Fibroblast of mammary gland (primary cell): ENCODE results near the gene EIF5B.
A peak's percentile ranks its signal among the peaks of the same experiment; 100 is the strongest.
"Not testable (repeated sequence)": the region's sequence is repeated elsewhere in the genome, so short reads cannot be mapped to it uniquely, and the experiment has no call there.

Experiments used
- DNase-seq: peaks from one replicate; pipeline ENCODE4 v3.0.0-alpha.2; 2010; ENCODE audit warnings: low read depth
- H3K4me3 ChIP-seq: 2 replicates; pipeline ENCODE4 v1.5.1; 2011; ENCODE audit warnings: low read depth, mild to moderate bottlenecking, low read length, moderate library complexity; ENCODE audit not compliant: control insufficient read depth
- TF ChIP-seq, protein P1 (sequence below): conservative IDR thresholded peaks from 2 replicates; pipeline ENCODE4 v1.5.1; 2011; ENCODE audit warnings: low read depth, low read length, inconsistent platforms; ENCODE audit not compliant: control insufficient read depth, insufficient read depth

The EIF5B gene

DNA sequence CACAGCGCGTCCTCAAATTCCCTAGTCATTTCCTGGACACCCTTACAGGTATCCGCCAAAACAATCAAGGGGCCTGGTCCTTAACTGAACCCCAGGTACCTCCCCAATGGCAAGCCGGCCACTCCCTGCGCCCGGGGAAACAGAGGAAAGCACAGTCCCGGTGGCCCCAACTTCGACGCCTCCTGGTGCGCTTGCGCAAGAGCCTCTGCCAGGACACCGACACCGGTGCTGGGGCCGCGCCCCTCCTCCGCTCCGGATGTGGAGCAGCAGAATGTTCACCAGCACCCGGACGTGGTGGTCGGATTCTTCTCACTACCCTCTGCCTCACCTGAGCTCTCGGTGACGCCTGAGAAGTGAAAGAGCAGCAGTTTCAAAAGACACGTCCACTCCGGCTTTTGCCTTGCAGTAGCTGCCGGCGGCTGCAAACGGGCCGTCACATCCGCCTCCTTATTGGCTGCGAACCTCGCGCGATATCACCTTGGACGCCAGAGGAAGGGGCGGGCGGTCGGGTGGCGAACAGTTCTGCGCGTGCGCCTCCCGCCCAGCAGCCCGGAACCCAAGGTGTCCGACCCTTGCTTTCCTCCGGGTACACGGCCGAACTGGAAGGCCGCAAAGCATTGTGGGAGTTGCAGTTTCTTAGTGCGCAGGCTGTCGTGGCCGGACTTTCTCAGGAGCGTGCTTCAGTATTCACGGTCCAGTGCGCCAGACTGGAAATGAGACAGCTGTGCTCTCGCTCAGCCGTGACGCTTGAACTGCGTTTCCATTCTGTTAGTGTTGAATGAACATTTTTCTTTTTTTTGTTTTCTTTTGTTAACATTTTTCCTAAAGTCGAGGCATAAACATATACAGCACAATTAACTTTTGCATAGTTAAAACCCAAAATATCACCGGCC is 1.0 kb upstream of the EIF5B start, which contains the start of gene TXNDC9:
Gene TXNDC9 (minus strand): TSS at position 423 of the 893 bp plus-strand sequence. CDS start 3,123 bp downstream, outside the sequence.
- peak; percentile 100 for DNase-seq
- TF ChIP-seq, protein P1, sequence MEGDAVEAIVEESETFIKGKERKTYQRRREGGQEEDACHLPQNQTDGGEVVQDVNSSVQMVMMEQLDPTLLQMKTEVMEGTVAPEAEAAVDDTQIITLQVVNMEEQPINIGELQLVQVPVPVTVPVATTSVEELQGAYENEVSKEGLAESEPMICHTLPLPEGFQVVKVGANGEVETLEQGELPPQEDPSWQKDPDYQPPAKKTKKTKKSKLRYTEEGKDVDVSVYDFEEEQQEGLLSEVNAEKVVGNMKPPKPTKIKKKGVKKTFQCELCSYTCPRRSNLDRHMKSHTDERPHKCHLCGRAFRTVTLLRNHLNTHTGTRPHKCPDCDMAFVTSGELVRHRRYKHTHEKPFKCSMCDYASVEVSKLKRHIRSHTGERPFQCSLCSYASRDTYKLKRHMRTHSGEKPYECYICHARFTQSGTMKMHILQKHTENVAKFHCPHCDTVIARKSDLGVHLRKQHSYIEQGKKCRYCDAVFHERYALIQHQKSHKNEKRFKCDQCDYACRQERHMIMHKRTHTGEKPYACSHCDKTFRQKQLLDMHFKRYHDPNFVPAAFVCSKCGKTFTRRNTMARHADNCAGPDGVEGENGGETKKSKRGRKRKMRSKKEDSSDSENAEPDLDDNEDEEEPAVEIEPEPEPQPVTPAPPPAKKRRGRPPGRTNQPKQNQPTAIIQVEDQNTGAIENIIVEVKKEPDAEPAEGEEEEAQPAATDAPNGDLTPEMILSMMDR = no peak
- H3K4me3 ChIP-seq = peak within 1 kb of the TSS; percentile 98

DNA sequence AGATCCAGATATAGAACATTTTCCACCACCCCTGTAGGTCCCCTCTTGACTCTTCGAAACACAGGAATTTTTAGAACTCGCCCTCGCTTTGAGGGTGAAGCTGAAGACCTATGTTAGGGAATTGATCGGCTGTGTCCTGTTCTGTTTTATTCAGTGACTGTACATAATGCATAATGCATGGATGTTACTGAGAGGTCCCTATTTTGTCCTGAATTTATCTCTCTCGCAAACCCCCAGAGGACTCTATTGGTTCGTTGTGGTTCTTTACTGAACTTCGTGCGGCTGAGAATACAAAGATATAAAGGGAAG is 431 bp upstream of the EIF5B start:
- TF ChIP-seq, protein P1 = no peak

DNA sequence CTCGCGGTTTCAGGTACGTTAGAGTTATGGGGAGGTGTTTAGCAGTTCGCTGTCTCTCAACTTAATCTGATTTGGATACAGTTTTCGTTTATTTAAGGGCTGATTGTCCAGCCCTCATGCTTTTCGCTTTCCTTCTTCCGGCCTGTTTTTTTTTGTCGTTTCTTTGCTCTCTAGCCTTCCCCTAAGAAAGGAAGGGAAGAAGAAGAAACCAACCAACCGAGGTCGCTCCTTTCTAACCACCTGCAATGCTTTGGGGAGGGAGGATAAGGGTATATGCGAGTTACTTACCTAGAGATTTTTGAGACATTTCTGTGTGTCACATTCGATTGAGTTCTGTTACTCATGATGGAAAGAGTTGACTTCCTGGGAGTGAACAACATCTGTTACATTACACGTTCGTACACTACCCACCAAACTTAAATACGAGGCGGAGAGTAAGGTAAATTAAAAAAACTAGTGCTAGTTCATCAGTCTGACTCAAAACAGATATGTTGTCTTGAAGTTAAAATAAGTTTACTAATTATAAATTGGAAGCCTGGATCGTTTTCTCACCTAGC is 918 bp downstream of the EIF5B start:
- peak; percentile 30 for DNase-seq
- H3K4me3 ChIP-seq = peak overlapping the region; percentile 88
- TF ChIP-seq, protein P1 = no peak

More for the DNA sequence above, 431 bp upstream of the EIF5B start:
- DNase-seq = no peak
- H3K4me3 ChIP-seq = peak overlapping the region; percentile 88

DNA sequence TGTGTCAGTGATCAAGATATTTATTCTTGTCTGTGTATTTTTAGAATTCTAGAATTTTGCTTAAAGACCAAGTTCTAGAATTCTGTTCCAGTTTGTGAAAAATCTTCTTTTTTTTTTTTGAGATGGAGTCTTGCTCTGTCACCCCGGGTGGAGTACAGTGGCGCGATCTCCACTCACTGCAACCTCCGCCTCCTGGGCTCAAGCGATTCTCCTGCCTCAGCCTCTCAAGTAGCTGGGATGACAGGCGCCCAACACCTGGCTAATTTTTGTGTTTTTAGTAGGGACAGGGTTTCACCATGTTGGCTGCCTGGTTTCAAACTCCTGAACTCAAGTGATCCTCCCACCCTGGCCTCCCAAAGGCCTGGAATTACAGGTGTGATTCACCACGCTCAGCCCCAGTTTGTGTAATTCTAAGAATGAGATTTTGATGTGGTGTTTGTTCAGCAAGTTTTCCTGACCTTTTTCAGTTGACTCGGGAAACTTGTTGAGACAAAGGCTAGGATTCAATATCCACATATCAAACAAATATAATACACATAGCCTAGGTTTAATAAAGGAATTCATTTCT is 3.6 kb downstream of the EIF5B start:
- TF ChIP-seq, protein P1 = no peak

DNA sequence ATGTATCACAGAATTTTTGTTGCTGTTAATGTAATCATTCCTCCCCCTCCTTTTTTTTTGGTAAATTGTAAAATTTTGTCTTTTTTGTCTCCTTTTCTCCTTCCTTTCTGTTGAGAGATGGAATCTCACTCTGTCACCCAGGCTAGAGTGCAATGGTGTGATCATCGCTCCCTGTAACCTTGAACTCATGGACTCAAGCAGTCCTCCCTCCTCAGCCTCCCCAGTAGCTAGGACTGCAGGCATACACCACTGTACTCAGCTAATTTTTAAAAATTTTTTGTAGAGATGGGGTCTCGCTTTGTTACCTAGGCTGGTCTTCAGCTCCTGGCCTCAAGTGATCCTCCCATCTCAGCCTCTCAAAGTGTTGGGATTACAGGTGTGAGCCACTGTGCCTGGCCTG is 5.3 kb downstream of the EIF5B start:
- no peak for DNase-seq
- no peak overlapping the region for H3K4me3 ChIP-seq
- TF ChIP-seq, protein P1 = no peak

More for the DNA sequence above, 3.6 kb downstream of the EIF5B start:
- no peak for DNase-seq
- no peak overlapping the region for H3K4me3 ChIP-seq

DNA sequence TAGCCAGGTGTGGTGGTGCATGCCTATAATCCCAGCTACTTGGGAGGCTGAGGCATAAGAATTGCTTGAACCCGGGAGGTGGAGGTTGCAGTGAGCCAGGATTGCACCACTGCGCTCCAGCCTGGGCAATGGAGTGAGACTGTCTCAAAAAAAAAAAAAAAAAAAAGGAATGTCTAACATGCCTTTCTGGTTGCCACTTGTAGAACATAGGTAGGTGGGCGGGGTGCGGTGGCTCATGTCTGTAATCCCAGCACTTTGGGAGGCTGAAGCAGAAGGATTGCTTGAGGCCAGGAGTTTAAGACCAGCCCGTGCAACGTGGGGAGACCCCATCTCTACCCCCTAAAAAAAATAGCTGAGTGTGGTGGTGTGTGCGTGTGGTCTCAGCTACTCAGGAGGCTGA is 8.3 kb downstream of the EIF5B start:
- H3K4me3 ChIP-seq, DNase-seq: not testable (repeated sequence)

DNA sequence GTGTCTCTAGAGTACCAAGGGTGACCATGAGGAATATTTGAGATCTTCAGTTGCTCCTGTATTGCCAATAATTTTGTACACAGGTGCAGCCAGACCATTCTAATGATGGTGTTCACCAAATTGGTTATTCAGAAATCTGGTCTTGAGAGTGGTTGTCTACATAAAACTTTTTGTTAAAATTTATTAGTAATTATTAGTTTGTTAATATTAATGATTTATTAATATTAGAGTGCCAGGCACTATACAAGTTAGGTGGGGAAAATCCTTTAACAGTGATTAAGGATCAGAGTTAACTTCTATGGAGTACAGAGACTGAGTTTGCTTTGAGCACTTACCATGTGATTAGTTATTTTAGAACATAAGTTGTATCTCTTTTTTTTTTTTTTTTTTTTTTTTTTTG is 9.0 kb downstream of the EIF5B start:
- TF ChIP-seq, protein P1 = no peak
- no peak overlapping the region for H3K4me3 ChIP-seq

More for the DNA sequence above, 9.0 kb downstream of the EIF5B start:
- DNase-seq = no peak
